GM18517 (cell line): Measurements from ENCODE around the gene TM9SF3.

Source experiments
- ATAC-seq: cut with Tn5 transposase; IDR thresholded peaks from one replicate; pipeline ENCODE4 v1.9.1; 2021; ENCODE audit warnings: mild to moderate bottlenecking, moderate library complexity; ENCODE audit not compliant: unreplicated experiment

TM9SF3 gene

DNA sequence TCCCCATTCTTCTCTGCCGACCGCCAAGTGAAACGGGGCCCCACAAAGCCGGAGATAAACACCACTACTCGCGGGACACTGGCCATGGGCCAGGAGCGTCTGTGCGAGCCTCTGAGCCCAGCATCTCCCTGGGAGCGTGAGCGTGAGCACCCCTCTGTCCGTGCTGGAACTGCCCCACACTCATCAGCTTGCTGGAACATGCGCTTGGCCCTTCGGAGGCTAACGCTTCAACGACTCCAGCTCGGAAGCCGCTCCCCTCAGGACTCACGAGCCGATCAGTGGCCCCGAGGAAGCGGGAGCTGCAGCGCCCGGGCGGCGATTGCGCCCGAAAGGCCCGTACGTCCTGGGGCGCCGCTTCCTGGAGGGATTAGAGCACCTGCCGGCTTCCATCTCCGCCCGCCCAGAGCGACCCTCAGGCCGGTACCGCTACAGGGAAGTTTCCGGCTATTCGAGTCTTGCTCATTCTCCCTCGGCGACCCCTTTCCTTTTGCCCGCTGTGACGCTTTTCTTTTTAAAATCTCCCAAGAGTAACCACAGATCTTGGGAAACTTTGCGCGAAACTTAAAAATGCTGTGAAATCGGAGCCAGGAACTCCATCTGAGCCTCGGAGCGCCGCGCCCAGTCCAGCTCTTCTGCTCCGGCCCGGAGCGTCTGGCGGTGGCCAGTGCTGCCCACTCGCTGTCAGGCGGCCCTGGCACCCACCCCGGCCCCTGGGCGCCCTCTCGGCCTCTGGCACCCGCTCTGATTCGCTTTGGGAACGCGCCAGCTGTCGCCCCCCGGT lies 74.1 kb downstream of the TM9SF3 start:
- no peak for ATAC-seq

DNA sequence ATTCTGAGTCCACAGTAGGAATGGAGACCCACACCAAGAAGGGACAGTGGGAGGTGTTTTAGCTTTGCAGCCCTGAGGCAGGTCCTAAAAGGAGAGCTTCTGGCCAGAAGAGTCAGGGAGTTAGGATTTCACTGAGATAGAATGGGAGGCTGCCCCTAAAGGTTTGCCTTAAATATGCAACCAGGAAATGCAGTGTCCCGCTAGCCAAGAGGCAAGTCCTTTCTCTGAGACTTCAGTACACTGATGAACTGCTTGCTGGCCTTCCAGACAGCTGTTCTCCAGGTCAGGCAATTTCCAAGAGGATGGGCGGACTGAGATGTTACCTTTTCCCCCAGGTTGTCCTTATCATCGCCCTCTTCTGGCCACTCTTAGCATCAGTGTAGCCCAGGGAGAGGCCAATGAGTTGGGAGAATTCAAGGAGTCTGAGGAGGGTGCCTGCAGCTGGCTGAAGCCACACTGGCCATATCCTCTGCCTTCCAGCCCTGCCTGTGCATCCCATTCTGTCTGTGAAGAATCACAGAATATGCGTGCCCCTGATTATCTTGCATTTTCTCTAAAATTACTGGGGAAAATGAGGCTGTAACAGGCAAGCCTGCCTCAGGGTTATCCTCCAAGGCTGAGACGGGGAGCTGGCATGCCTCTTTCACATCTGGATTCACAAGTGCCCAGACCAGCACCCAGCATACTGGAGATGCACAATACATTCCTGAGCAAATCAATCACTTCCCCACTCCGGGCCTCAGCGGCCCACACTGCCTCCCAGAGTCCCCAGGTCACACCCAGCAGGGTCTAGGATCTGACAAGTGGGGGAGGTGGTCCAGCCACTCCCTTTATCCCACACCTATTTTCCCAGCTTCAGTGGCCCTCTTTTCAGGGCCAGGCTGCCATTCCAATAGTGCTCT lies 75.5 kb downstream of the TM9SF3 start:
- ATAC-seq, result no peak

DNA sequence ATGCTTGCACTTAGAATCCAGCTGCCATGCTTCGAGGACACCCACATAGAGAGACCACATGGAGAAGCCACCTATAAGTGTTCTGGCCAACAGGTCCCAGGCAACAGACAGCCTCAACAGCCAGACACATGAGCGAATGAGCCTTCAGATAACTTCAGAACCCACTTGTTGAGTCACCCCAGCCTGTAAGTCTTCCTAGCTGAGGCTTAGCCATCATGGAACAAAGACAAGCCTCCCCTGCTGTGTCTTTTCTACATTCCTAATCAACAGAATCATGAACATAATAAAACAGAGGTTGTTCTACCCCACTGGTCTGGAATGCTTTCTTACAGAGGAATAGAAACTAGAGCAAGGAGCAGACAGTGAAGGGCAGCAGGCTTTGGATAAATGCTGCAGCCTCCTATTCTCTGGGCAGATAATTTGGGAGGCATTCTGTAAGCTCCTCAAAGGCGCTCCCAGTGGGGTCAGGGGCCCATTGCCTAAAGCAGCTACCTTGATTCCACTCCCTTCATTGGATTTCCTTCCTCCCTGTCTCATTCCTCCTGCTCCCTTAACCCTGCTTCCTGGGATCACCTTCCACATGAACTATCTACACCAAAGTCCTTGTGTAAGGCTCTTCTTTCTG lies 77.7 kb downstream of the TM9SF3 start:
- no peak for ATAC-seq

DNA sequence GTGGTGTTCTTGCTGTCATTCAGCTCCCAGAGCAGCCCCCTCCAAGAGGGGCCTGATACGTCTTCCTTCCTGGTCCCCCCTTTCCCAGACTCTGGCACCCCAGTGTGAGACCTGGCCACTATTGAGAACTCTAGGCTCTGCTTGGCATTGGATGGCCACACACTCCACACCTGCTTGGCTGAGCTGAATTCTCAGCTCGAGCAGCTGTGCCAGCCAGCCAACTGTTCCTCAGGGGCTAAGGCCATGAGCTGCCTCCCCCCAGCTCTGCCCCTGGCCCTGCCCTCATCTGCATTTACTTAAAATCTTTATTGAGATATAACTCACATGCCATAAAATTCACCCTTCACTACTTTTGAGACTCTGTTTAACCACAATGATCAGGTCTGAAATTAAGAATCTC lies 79.8 kb downstream of the TM9SF3 start:
- no peak for ATAC-seq

DNA sequence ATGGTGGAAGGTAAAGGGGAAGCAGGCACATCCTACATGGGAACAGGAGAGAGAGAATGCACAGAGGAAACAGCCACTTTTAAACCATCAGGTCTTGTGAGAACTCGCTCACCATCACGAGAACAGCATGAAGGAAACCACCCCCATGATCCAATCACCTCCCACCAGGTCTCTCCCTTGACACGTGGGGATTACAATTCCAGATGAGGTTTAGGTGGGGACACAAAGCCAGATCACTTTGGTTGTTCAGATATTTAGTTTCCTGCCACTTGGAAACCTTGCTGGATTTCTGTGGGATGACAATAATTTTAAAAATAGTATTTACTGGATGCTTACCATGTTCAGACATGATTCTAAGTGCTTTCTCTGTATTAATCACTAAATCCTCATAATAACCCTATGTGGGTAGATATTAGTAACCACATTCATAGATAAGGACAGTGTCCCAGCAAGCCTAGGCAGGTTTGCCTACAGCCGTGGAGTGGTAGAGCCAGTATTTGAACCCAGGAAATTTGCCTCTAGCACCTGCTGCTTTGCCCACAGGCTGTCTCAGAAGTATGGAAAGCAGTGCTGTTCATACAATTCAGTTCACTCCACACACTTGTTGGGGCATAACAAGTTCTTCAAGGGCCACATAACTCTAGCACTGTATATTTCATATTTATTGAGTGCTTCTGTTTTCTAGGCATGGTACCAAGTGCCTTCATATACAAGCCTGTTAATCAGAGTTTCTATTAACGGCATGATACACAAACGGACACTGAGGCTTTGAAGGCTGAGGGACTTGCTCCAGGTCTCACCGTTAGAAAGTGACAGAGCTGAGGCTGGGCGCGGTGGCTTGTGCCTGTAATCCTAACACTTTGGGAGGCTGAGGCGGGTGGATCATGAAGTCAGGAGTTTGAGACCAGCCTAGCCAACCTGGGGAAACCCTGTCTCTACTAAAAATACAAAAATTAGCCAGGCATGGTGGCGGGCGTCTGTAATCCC lies 81.4 kb downstream of the TM9SF3 start:
- ATAC-seq, result no peak

DNA sequence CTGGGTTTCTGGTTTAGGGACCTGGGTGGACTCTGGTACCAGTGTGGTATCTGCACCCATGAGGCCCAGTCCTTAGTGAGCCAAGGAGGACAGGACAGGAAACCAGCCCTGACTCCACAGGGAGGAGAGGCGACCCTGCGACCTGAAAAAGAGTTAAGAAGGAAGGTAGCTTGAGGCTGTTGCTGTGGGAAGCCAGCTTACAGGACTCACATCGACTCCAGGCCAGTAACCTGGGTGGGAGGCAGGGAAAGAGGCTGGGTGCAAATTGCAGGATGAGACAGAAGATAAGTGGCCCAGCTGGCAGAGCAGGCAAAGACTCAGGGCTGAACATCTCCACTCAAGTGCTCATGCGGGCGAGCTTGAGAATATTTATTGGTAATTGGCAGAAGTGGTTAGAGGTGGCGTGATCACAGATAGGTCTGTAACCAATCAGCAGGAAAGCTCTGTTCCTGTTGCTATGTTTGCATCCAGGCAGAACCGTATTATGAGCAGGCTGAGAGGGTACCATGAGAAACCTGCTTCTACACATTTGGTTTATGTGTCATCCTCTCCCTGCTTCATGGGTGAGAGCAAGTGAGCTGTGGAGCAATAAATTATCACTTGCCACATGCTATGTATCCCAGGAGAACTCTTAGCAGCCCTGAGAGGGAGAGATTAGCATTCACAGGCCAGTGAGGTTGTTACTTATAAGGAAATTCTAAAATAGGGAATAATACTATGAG lies 84.1 kb downstream of the TM9SF3 start:
- ATAC-seq, result no peak

DNA sequence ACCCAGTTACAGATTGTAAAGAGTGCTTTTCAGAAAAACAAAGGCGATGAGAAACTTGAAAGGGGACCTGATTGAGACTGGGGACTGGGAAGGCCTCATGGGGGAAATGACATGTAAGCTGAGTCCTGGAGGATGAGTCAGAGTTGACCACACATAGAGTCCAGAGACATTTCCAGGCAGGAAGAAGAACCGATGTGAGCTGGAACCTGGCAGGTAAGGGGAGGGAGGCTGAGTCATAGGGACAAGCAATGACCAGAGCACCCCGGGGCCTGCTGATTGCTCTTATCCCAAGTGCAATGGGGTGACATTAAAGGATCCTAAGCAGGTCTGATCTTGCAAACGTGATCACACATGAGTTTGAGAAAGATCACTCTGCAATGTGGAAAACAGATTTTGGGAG lies 84.8 kb downstream of the TM9SF3 start:
- no peak for ATAC-seq

DNA sequence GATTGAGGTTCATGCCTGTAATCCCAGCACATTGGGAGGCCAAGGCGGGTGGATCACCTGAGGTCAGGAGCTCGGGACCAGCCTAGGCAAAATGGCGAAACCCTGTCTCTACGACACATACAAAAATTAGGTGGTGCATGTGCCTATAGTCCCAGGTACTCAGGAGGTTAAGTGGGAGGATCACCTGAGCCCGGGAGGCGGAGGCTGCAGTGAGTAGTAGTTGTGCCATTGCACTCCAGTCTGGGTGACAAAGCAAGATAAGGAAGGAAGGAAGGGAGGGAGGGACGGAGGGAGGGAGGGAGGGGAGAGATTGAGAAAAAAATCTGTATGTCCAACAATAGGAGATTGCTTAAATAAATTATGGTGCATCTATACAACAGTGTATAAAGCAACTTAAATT lies 86.3 kb downstream of the TM9SF3 start:
- no peak for ATAC-seq

DNA sequence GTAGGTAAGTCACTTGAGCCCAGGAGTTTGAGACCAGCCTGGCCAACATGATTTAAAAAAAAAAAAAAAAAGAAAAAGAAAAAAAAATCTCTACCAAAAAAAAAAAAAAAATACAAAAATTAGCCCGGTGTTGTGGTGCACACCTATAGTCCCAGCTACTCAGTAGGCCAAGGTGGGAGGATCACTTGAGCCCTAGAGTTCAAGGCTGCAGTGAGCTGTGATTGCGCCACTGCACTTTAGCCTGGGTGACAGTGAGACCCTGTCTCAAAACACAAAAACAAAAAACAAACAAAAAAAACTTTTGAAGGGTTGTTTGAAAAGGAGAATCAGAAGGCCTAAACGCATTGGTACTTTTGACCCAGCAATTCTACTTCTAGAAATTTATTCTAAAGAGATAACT lies 86.8 kb downstream of the TM9SF3 start:
- ATAC-seq, result no peak

DNA sequence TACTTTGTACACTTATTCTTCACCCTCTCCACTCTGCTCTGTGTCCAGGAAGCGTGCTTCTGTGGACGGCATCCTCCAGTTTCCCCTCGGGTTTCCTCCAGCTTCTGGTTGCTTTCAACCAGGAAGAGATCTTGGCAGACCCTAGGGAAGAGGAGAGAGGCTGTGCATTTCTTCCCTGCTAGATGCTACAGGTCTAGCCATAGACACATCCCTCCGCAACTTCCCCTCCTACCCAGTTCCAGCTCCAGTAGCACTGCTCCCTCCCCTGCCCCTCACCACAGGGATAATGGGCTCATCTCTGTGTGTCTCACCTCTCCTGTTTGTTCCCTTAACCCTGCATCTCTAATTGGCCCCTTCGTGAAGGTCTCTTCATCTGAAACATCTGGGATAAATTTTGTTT lies 89.4 kb downstream of the TM9SF3 start:
- ATAC-seq, result no peak

DNA sequence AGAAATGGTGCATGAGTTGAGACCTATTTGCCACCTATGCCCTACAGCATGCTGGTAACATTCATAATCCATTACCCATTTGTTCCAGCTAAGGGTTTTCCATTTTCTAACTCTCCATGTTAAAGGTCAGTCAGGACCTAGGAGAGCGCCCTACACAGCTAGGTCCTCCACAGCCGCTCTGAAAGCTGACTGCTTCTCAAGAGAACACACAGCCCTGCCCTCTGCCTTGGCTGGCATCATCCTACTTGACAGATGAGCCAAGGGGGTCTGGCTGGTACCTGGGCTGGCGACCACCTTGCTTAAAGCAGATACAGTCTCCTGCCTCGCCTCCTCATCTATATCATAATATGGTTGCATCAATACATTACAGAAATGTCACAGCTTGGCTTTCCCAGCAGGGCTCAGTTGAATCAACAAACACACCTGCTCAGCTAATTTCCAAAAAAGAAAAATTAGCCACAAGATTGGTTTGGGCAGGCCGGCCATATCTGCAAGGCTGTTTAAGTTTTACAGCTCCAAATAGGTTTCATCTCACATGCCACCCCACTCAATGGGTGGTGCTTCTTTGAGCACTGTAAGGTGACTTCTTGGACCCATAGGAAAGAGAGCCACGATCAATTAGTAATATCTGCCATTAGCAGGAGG lies 90.4 kb downstream of the TM9SF3 start:
- ATAC-seq, result no peak

DNA sequence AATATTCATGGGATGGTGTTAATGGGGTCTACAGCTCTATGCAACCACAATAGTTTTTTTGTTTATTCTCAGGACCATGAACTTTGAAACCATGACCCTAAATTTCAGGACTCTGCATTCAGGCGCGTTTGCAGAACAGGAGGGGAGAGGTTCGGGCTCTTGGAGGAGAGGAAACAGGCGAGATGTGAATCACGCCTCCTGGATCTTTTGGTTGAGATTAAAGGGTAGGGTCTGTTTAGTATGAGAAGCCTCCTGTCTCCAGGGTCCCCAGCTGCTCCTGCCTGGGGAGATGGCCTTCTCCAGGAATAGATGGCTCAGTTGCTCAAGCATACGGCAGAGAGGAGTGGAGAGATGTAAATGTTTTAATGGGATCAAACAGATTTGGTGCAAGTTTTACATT lies 91.3 kb downstream of the TM9SF3 start:
- ATAC-seq, result no peak

DNA sequence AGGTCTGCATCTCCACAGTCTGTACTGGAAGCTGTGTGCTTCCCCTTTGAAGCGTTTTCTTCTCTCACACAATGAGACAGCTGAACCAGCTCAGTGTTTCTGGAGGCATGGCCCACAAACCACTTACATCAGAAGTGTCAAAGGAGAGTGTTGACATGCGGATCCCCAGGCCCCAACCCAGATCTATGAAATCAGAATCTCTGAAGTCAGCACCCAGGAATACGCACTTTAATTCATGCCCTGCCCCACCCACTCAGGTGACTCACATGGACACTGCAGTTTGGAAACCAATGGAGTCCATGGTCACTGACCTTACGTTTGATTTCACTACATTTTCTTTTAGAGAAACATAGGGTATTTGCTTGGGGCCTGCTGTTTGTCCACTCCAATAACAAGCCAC lies 92.1 kb downstream of the TM9SF3 start:
- no peak for ATAC-seq

DNA sequence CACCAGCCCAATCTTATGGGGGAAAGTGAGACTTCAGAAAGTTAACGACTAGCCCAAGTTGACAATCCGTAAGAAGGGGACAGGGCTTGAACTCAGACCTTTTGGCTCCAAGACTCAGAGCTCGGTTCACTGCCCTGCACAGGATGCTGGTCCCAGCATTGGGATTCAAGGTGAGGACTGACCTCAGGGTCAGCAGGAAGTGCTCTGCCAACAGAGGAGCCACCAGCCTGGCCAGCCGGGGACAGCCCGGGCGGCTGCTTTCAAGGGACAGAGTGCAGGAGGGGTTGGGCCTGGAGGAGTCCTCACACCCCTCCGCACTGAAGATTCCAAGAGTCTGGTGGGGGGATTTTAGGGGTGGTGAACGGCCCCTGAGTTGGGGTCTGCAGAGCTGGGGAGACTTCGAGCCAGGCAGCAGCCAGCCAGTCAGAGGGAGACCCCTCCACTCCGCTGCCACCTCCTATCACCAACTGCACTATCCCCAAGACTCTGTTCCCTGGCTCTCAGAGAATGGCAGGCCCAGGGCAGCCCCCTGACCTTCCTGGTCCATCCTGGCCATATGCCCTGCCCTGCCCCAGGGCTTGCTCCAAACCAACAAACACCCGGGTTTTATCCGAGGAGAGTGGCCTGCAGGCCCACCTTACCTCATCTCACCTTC lies 92.8 kb downstream of the TM9SF3 start:
- no peak for ATAC-seq

DNA sequence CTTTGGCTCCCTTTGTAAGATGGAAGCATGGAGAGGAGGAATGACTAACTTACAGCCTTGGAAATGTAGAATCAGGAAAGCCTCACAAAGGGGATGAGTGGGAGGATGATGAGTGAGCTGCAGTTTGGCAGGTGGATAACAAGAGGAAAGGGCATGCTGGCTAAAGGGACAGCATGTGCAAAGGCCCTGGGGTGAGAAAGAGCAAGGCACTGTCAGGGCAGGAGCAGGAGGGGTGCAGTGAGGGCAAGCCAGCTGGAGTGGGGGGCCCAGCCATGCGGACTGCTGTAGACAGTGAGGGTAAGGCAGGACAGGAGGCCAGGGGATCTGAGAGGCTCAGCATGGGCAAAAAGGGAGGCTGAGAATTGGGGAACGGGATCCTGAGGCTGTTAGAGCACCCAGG lies 93.6 kb downstream of the TM9SF3 start:
- ATAC-seq, result no peak

DNA sequence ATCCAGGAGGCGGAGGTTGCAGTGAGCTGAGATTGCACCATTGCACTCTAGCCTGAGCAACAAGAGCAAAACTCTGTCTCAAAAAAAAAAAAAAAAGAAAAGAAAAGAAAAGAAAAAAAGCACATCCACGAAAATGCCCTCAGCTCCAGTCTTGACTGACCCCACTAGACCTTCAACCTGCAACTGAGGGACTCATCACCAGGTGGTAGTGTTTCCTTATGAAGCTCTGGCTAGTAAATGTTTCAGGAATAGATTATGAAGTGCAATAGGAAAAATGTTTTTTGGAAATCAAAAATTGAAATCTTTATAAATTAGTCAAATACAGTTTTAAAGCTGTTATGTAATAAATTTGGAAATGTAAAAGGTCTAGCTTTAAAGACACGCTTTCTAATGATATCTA lies 95.5 kb downstream of the TM9SF3 start:
- ATAC-seq, result no peak

DNA sequence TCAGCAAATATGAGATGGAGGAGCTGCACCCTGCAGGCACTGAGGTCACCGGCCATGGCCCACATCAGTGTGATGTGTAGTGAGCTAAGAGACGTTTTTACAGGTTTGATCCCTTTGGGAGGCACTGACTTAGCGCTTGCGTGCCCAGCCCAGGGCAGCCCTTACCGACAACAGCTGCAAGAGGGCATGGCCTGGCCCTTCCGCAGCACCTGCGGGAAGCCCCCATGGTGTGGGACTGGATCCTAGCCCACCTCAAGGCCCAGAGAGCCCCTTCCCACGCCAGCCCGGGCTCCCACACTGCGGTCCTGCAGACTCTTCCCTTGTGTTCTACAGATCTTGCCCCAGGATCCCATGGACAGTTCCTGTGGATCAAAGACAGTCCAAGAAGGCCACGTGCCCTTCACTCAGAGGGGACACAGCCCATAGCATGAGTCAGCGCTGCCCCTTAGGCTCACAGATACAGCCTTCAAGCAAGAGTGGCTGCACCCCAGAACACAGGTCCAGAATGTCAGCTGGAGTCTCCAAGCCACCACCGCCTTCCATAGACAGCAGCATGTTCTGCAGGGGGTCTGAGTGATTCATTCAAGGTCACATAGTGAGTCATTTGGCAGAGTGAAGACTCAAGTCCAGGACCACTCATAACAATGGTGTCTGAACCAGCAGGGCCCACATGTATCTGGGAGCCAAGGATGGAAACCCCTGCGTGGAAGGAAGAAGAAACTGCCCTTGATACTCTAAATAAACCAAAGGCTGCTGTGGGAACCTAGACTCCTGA lies 98.5 kb downstream of the TM9SF3 start:
- no peak for ATAC-seq
